Testis (tissue), 2 donors: Measurements from ENCODE around the gene MTA1.

Experiments used
- CTCF ChIP-seq, 3 experiments: fragments of 450-650 bp in 2 of 3; fragments of 200-600 bp in 1 of 3; sonication (generic) in 1 of 3; IDR thresholded peaks; one replicate each; pipeline ENCODE4 v1.5.1; 2016 to 2019; ENCODE audit warnings: antibody characterized with exemption in 3 of 3, mild to moderate bottlenecking in 2 of 3, moderate library complexity in 1 of 3
- POLR2A ChIP-seq: fragments of 450-650 bp; IDR thresholded peaks from one replicate; pipeline ENCODE4 v1.6.1; 2017; ENCODE audit warnings: antibody characterized with exemption, mild to moderate bottlenecking, moderate library complexity

- TF ChIP-seq CTCF (IDR thresholded peaks at IDR 0.05) (no peak), POLR2A (no peak)
Observed at GRCh38 chr14:105427936-105428485, 8.4 kb downstream of the MTA1 start.
